ENCODE results near the gene SLC1A4.
"Not testable (repeated sequence)": the region's sequence is repeated elsewhere in the genome, so short reads cannot be mapped to it uniquely, and the experiment has no call there.

SLC1A4 gene

GRCh38 chr2:65027616-65028244 is 38.5 kb downstream of the SLC1A4 start:
- no peak for DNase-seq

GRCh38 chr2:65030476-65031332 is 41.5 kb downstream of the SLC1A4 start:
- no peak for DNase-seq

- DNase-seq = no peak
Observed at GRCh38 chr2:65031341-65032018, 42.3 kb downstream of the SLC1A4 start.

GRCh38 chr2:65032019-65032975 is 43.1 kb downstream of the SLC1A4 start:
- no peak for DNase-seq

- DNase-seq = peak; percentile 57
Observed at GRCh38 chr2:65033178-65033577, 44.0 kb downstream of the SLC1A4 start.

GRCh38 chr2:65033667-65034066 is 44.5 kb downstream of the SLC1A4 start:
- DNase-seq = not testable (repeated sequence)

GRCh38 chr2:65035351-65035943 is 46.2 kb downstream of the SLC1A4 start:
- no peak for DNase-seq

- DNase-seq = no peak
Observed at GRCh38 chr2:65037178-65037577, 48.0 kb downstream of the SLC1A4 start.

- DNase-seq = no peak
Observed at GRCh38 chr2:65039640-65040039, 50.4 kb downstream of the SLC1A4 start.

GRCh38 chr2:65040400-65041261 is 51.4 kb downstream of the SLC1A4 start:
- peak; percentile 83 for DNase-seq

GRCh38 chr2:65043001-65043400 is 53.8 kb downstream of the SLC1A4 start:
- no peak for DNase-seq

- no peak for DNase-seq
Observed at GRCh38 chr2:65044097-65044735, 55.0 kb downstream of the SLC1A4 start.

- no peak for DNase-seq
Observed at GRCh38 chr2:65045651-65046050, 56.5 kb downstream of the SLC1A4 start.

GRCh38 chr2:65046633-65047407 is 57.6 kb downstream of the SLC1A4 start:
- no peak for DNase-seq

- DNase-seq = peak; percentile 43
Observed at GRCh38 chr2:65049010-65049639, 59.9 kb downstream of the SLC1A4 start.

- DNase-seq = no peak
Observed at GRCh38 chr2:65050931-65051330, 61.7 kb downstream of the SLC1A4 start.

- peak; percentile 8 for DNase-seq
Observed at GRCh38 chr2:65053199-65053598, 64.0 kb downstream of the SLC1A4 start.

GRCh38 chr2:65054749-65055421 is 65.7 kb downstream of the SLC1A4 start:
- DNase-seq = no peak

Measured in OCI-M1 (cell line).